IMR-90 (cell line): ENCODE results near the gene CD9. TPM values are rescaled to one million over a fixed set of nuclear protein-coding genes. Genes with fewer than 3 reads are reported as not detected.

Experiments used
- ATAC-seq: fragments of 200-7000 bp; cut with Tn5 transposase; 2 replicates; pipeline ENCODE4 v1.9.1; 2020; ENCODE audit warnings: low read depth, mild to moderate bottlenecking, moderate library complexity
- BruUV-seq: library from RNA; stranded (reverse); fragments of 400-500 nt; replicated peaks from 2 replicates; lab custom pipeline; 2021; lab: Mats Ljungman, UMichigan
- CTCF ChIA-PET: fragments of 300-600 bp; formaldehyde crosslinking; extraction: SDS; loops from one replicate; lab custom pipeline; 2021; ENCODE audit warnings: antibody characterized with exemption; lab: Yijun Ruan, JAX
- POLR2A ChIA-PET: fragments of 300-600 bp; sonication (Branson Sonifier 250); formaldehyde crosslinking; loops from one replicate; lab custom pipeline; 2022; ENCODE audit warnings: antibody characterized with exemption; ENCODE audit not compliant: unreplicated experiment; lab: Charles Lee
- DNase-seq: peaks from one replicate; pipeline ENCODE4 v3.0.0; 2013
- H2AFZ ChIP-seq: replicated peaks from 2 replicates; pipeline ENCODE3; 2013; ENCODE audit warnings: low read length, mild to moderate bottlenecking; ENCODE audit not compliant: poor library complexity
- H2AK5ac ChIP-seq: 2 replicates; pipeline ENCODE4 v1.6.1; 2013; ENCODE audit warnings: low read depth, low read length, inconsistent platforms
- H2AK9ac ChIP-seq: replicated peaks from 2 replicates; pipeline ENCODE3; 2013; ENCODE audit warnings: mild to moderate bottlenecking, low read depth, low read length, moderate library complexity; ENCODE audit not compliant: poor library complexity
- H2BK120ac ChIP-seq: 2 replicates; pipeline ENCODE4 v1.6.1; 2013; ENCODE audit warnings: low read depth, low read length, inconsistent platforms
- H2BK15ac ChIP-seq: 3 replicates; pipeline ENCODE4 v1.6.1; 2013; ENCODE audit warnings: low read depth, low read length, inconsistent platforms
- H2BK20ac ChIP-seq: 2 replicates; pipeline ENCODE4 v1.6.1; 2013; ENCODE audit warnings: low read depth, mild to moderate bottlenecking, inconsistent platforms, low read length, moderate library complexity
- H2BK5ac ChIP-seq: 2 replicates; pipeline ENCODE4 v1.6.1; 2013; ENCODE audit warnings: mild to moderate bottlenecking, low read depth, low read length, inconsistent platforms; ENCODE audit not compliant: poor library complexity, severe bottlenecking
- H3K14ac ChIP-seq: replicated peaks from 2 replicates; pipeline ENCODE4 v1.6.1; 2013; ENCODE audit warnings: low read depth, low read length, inconsistent platforms
- H3K18ac ChIP-seq: 2 replicates; pipeline ENCODE4 v1.6.1; 2013; ENCODE audit warnings: low read depth, low read length, control low read depth
- H3K23ac ChIP-seq: 2 replicates; pipeline ENCODE4 v1.6.1; 2013; ENCODE audit warnings: low read depth, low read length, inconsistent platforms
- H3K27ac ChIP-seq: 2 replicates; pipeline ENCODE4 v1.5.1; 2013; ENCODE audit warnings: mild to moderate bottlenecking, control low read depth, low read length; ENCODE audit not compliant: insufficient read depth
- H3K27me3 ChIP-seq: 2 replicates; pipeline ENCODE4 v1.6.1; 2013; ENCODE audit warnings: low read length; ENCODE audit not compliant: control insufficient read depth, insufficient read depth
- H3K36me3 ChIP-seq: 2 replicates; pipeline ENCODE4 v1.6.1; 2013; ENCODE audit warnings: low read length, mixed read lengths; ENCODE audit not compliant: control insufficient read depth, insufficient read depth
- H3K4ac ChIP-seq: 2 replicates; pipeline ENCODE4 v1.6.1; 2013; ENCODE audit warnings: low read depth, low read length, inconsistent platforms
- H3K4me1 ChIP-seq: 2 replicates; pipeline ENCODE4 v1.6.1; 2013; ENCODE audit warnings: low read length, mixed read lengths; ENCODE audit not compliant: control insufficient read depth, insufficient read depth
- H3K4me2 ChIP-seq: 2 replicates; pipeline ENCODE4 v1.6.1; 2013; ENCODE audit warnings: low read depth, mild to moderate bottlenecking, control low read depth, low read length, moderate library complexity
- H3K4me3 ChIP-seq: 2 replicates; pipeline ENCODE4 v1.5.1; 2013; ENCODE audit warnings: low read depth, mild to moderate bottlenecking, control low read depth, low read length, moderate library complexity; ENCODE audit not compliant: insufficient read depth
- H3K56ac ChIP-seq: 2 replicates; pipeline ENCODE4 v1.6.1; 2013; ENCODE audit warnings: low read length, inconsistent platforms; ENCODE audit not compliant: insufficient read depth; ENCODE audit errors: extremely low read depth
- H3K79me1 ChIP-seq, 2 experiments: 2 replicates each; pipeline ENCODE4 v1.6.1; 2013; ENCODE audit warnings: low read length in 2 of 2, inconsistent platforms in 1 of 2, low read depth in 1 of 2
- H3K9ac ChIP-seq: 2 replicates; pipeline ENCODE4 v1.6.1; 2013; ENCODE audit warnings: low read depth, low read length, control low read depth
- H3K9me1 ChIP-seq: 2 replicates; pipeline ENCODE4 v1.6.1; 2013; ENCODE audit warnings: low read length, inconsistent platforms; ENCODE audit not compliant: insufficient read depth
- H3K9me3 ChIP-seq: 2 replicates; pipeline ENCODE4 v1.6.1; 2013; ENCODE audit warnings: low read length; ENCODE audit not compliant: control insufficient read depth, insufficient read depth
- H4K20me1 ChIP-seq: 2 replicates; pipeline ENCODE4 v1.6.1; 2013; ENCODE audit warnings: low read length, inconsistent platforms; ENCODE audit not compliant: insufficient read depth
- H4K5ac ChIP-seq: 2 replicates; pipeline ENCODE4 v1.6.1; 2013; ENCODE audit warnings: mild to moderate bottlenecking, low read depth, low read length, control low read depth
- H4K8ac ChIP-seq, 2 experiments: 2 replicates each; pipeline ENCODE4 v1.6.1; 2013; ENCODE audit warnings: low read depth in 2 of 2, low read length in 2 of 2, control low read depth in 1 of 2, inconsistent platforms in 1 of 2
- H4K91ac ChIP-seq: 2 replicates; pipeline ENCODE4 v1.6.1; 2013; ENCODE audit warnings: low read depth, low read length, inconsistent platforms; ENCODE audit not compliant: insufficient read depth
- BHLHE40 ChIP-seq: fragments of 150-350 bp; IDR thresholded peaks from 2 replicates; pipeline ENCODE4 v1.6.1; 2016; ENCODE audit warnings: mild to moderate bottlenecking, low read depth, low read length
- CHD1 ChIP-seq: IDR thresholded peaks from 2 replicates; pipeline ENCODE4 v1.6.1; 2012; ENCODE audit warnings: low read depth, low read length, improper control_type of control experiment
- RAD21 ChIP-seq: IDR thresholded peaks from 2 replicates; pipeline ENCODE4 v1.6.1; 2012; ENCODE audit warnings: low read length, improper control_type of control experiment
- RFX5 ChIP-seq: IDR thresholded peaks from 2 replicates; pipeline ENCODE4 v1.8.0; 2012; ENCODE audit warnings: low read depth, mild to moderate bottlenecking, low read length, moderate library complexity
- SMC3 ChIP-seq: fragments of 150-350 bp; IDR thresholded peaks from 2 replicates; pipeline ENCODE4 v1.6.1; 2016; ENCODE audit warnings: low read depth, mild to moderate bottlenecking, antibody characterized with exemption, low read length, moderate library complexity
- WGBS, 2 experiments: methylation state at CpG; one replicate each; pipeline versions ENCODE4 v1.1.5 to v1.1.7; 2013; ENCODE audit warnings: missing lambda C conversion rate in 2 of 2; ENCODE audit not compliant: insufficient read length in 1 of 2; ENCODE audit errors: extremely low coverage in 2 of 2; 5-methylcytosine and 5-hydroxymethylcytosine counted together
- dilution Hi-C: fragments of 300-500 bp; cut with HindIII; formaldehyde crosslinking; loops from one replicate; pipeline ENCODE4 v1.14.3; 2018; ENCODE audit warnings: low sequenced_read_pairs; ENCODE audit not compliant: unreplicated experiment
- in situ Hi-C: fragments of 300-500 bp; cut with MboI; formaldehyde crosslinking; loops from 3 replicates; pipeline ENCODE4 v1.14.3; 2019; ENCODE audit warnings: low sequenced_read_pairs, inconsistent platforms, mixed read lengths
- intact Hi-C: fragments of 100-400 bp; cut with micrococcal nuclease; formaldehyde crosslinking; loops from 2 replicates; pipeline ENCODE4 v1.10.0; 2022
- polyA plus RNA-seq, 3 experiments: library from polyadenylated mRNA; depleted of rRNA; stranded (reverse); fragments of >200 nt; gene quantifications; 2 replicates each; pipeline ENCODE4 v1.2.3, GENCODE V29; 2012; ENCODE audit warnings: low replicate concordance in 1 of 3
- total RNA-seq: library from RNA; depleted of rRNA; stranded (reverse); fragments of >200 nt; gene quantifications from 2 replicates; pipeline ENCODE4 v1.2.3, GENCODE V29; 2012

The CD9 gene
- total and polyA plus RNA-seq, 2 of the 4 experiments (the other 2 are of a cell fraction) = 48.8 to 70.9 TPM

DNA sequence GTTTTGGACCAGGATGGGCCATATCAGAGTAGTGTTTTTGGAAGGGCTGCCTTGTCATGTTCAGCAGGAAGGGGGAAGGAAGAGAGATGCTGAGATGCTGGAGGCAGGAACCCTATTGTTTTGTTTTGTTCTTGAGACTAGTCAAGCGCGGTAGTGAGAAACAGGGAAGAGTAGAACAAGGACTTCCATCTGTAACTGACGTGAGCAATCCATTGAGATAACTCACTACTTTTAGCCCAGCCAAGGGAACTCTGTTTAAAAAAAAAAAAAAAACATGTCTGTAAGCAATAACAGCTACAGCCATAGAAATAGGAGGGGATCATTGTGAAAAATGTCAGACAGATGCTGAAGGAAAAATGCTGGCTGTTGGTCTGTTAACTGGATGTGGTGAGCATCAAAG is 34.0 kb downstream of the CD9 start (continued):
- no peak for TF ChIP-seq CHD1
- TF ChIP-seq RFX5 = no peak
- no peak for TF ChIP-seq SMC3
- TF ChIP-seq RAD21 = no peak

DNA sequence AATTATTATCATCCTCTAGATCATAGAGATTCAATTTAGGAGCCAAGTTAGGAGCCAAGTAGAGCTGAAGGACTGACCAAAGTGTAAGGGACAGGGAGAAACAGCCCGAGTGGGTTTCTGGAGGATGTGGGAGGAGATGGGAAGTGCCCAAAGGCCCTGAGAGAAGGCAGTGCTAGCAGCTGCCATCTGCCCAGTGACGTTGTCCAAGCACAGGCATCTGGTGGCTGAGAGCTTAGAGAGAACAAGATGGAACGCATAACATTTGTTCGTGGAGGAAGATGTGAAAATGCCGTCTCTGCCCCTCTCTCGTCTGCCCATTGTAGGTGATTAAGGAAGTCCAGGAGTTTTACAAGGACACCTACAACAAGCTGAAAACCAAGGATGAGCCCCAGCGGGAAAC is 34.7 kb downstream of the CD9 start:
- Histone ChIP-seq H3K14ac (no peak overlapping the region), H3K9me3 (no peaks in the 10 kb centered on the region), H3K4me3 (no peak overlapping the region), H2BK120ac (no peak overlapping the region), H3K9ac (no peak overlapping the region), H2BK5ac (no peak overlapping the region), H2BK15ac (no peak overlapping the region), H2BK20ac (no peak overlapping the region), H3K79me1 (peaks cover 10 to 19% of the 10 kb centered on the region in 2 experiments), H4K91ac (no peak overlapping the region), H3K4me2 (no peak overlapping the region), H3K4ac (no peak overlapping the region; the same call in 1 of the 2 replicates), H3K27me3 (no peaks in the 10 kb centered on the region), H3K27ac (no peak overlapping the region), H4K20me1 (0 out of 2 replicates have a peak, but pooled peaks cover 2% of the 10 kb centered on the region), H2AK5ac (no peak overlapping the region), H3K9me1 (peaks cover 12% of the 10 kb centered on the region), H3K56ac (no peak overlapping the region), H3K36me3 (peaks cover 18% of the 10 kb centered on the region; the same call in 1 of the 2 replicates), H3K4me1 (peaks cover 21% of the 10 kb centered on the region; the same call in 1 of the 2 replicates), H4K8ac (no peak overlapping the region), H3K18ac (no peak overlapping the region), H2AFZ (no peak overlapping the region), H3K23ac (no peak overlapping the region), H2AK9ac (no peak overlapping the region), H4K5ac (no peak overlapping the region)
- dilution Hi-C loops = no loop called here
- in situ Hi-C loops = no loop called here
- no peak for DNase-seq
- ChIA-PET POLR2A (no interaction called here), CTCF (no interaction called here)
- intact Hi-C loops = no loop called here
- TF ChIP-seq CHD1 = no peak
- no peak for TF ChIP-seq SMC3
- no peak for TF ChIP-seq RFX5
- no peak for TF ChIP-seq BHLHE40
- WGBS, 2 experiments = 95% methylated on average over 2 of the region's 7 CpGs; no CpG with 5 or more reads in 1 of the 2 experiments
- BruUV-seq = no TSS peak
- ATAC-seq = no peak
